Measurements from ENCODE around the gene TCF3. TPM values are rescaled to one million over a fixed set of nuclear protein-coding genes. Genes with fewer than 3 reads are reported as not detected.
"Not testable (repeated sequence)": the region's sequence is repeated elsewhere in the genome, so short reads cannot be mapped to it uniquely, and the experiment has no call there.

TCF3 gene
- polyA plus RNA-seq, 6 donors from 2014 or later, result 17.5 to 45.6 (median 24.8) TPM

DNA sequence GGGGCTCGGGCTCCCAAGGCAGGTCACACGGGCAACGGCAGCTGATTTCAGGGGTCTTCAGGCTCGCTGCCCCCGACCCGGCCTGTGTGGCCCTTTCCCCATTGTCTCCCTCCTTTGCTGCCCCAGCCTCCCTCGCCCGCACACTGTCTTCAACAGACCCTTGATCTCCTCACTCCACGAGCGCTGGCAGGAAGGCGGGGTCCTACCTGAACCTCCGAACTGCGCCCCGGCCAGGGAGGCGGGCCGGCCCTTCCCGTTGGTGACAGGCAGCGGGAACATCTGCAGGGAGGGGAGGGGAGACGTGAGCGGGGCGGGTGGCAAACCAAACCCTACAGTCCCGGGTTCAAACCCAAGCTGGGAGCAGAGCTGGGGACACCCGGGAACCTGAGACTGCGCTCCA, 6.3 kb downstream of the TCF3 start:
- H3K4me3 Mint-ChIP-seq, result peak overlapping the region in 1 of 8 donors; percentile 66
- ATAC-seq (ENCODE audit: low read depth in 2 of 2) (no peak), DNase-seq (no peak)
- peaks cover 0 to 7% of the 10 kb centered on the region in 2 donors for H3K36me3 Mint-ChIP-seq
- no peaks in the 10 kb centered on the region for H3K9me3 Mint-ChIP-seq
- peak overlapping the region in 2 of 6 donors; percentile 78 to 98 for H3K27ac Mint-ChIP-seq
- H3K27me3 Mint-ChIP-seq, result no peaks in the 10 kb centered on the region
- H3K4me1 Mint-ChIP-seq, result peaks cover 26 to 61% (median 56%) of the 10 kb centered on the region in 3 donors

DNA sequence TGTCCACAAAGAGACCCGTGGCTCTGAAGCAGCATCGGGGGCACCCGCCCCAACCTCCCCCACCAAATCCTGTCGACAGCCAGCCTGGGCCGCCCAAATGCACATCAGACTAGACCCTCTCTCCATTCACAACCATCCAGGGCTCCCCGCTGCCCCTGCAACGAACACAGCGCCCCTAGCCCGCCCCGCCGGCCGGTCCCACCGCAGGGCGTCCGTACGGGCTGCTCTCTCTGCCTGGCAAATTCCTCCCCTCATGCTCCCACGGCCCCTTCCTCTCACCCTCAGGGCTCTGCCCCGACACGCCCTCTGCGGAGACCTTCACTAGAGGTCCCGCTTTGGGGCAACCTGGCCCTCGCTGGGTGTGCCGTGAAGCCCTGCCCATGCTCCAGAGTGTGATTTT, 7.1 kb downstream of the TCF3 start:
- Mint-ChIP-seq H3K9me3 (no peaks in the 10 kb centered on the region), H3K4me1 (peaks cover 18 to 53% (median 53%) of the 10 kb centered on the region in 3 donors), H3K27ac (peak overlapping the region in 3 of 6 donors; percentile 60 to 98 (median 64)), H3K27me3 (no peaks in the 10 kb centered on the region), H3K36me3 (peaks cover 0 to 7% of the 10 kb centered on the region in 2 donors), H3K4me3 (peak overlapping the region in 2 of 8 donors; percentile 12 to 44)
- ATAC-seq (ENCODE audit: low read depth in 2 of 2) (no peak), DNase-seq (no peak)

DNA sequence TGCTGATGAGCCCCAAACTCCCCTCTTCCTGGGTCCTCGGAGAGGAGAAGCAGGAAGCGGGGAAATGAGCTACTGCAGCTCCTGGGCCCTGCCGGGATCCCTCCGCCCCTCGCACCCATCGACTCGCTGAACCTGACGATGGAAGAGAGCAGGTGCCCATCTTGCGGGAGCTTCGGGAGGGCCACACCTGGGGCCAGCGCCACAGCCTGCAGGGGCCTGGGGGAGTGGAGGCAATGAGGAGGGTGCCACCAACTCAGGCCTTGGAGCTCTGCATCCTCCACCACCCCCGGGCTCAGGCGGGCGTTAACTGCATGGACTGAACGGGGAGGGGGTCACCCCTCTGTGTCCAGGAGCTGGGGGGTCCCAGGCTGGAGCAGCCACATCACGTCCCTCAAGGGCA, 8.3 kb downstream of the TCF3 start:
- H3K27me3 Mint-ChIP-seq, result no peaks in the 10 kb centered on the region
- peaks cover 21 to 50% (median 49%) of the 10 kb centered on the region in 3 donors for H3K4me1 Mint-ChIP-seq
- H3K9me3 Mint-ChIP-seq, result no peaks in the 10 kb centered on the region
- DNase-seq (no peak), ATAC-seq (ENCODE audit: low read depth in 2 of 2) (no peak)
- H3K4me3 Mint-ChIP-seq, result peak overlapping the region in 1 of 8 donors; percentile 33
- no peak overlapping the region for H3K27ac Mint-ChIP-seq
- H3K36me3 Mint-ChIP-seq, result peaks cover 6 to 7% of the 10 kb centered on the region in 2 donors

DNA sequence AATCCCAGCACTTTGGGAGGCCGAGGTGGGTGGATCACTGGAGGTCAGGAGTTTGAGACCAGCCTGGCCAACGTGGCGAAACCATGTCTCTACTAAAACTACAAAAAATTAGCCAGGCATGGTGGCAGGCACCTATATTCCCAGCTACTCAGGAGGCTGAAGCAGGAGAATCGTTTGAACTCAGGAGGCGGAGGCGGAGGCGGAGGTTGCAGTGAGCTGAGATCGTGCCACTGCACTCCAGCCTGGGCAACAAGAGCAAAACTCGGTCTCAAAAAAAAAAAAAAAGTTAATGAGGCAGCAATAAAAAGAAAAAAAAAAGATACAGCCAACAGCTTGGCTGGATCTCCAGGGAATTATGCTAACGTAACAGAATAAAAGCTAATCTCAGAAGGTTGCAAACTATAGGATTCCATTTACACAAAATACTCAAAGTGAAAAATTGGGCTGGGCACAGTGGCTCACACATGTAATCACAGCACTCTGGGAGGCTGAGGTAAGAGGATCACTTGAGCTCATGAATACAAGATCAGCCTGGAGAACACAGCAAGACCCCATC, 11.4 kb downstream of the TCF3 start:
- DNase-seq; ATAC-seq (ENCODE audit: low read depth in 2 of 2); H3K9me3 Mint-ChIP-seq; H3K27me3 Mint-ChIP-seq; H3K36me3 Mint-ChIP-seq: not testable (repeated sequence)
- peak overlapping the region in 2 of 6 donors; percentile 49 to 75 for H3K27ac Mint-ChIP-seq
- peak overlapping the region in 2 of 8 donors; percentile 25 to 41 for H3K4me3 Mint-ChIP-seq
- peaks cover 16 to 27% (median 21%) of the 10 kb centered on the region in 3 donors for H3K4me1 Mint-ChIP-seq

DNA sequence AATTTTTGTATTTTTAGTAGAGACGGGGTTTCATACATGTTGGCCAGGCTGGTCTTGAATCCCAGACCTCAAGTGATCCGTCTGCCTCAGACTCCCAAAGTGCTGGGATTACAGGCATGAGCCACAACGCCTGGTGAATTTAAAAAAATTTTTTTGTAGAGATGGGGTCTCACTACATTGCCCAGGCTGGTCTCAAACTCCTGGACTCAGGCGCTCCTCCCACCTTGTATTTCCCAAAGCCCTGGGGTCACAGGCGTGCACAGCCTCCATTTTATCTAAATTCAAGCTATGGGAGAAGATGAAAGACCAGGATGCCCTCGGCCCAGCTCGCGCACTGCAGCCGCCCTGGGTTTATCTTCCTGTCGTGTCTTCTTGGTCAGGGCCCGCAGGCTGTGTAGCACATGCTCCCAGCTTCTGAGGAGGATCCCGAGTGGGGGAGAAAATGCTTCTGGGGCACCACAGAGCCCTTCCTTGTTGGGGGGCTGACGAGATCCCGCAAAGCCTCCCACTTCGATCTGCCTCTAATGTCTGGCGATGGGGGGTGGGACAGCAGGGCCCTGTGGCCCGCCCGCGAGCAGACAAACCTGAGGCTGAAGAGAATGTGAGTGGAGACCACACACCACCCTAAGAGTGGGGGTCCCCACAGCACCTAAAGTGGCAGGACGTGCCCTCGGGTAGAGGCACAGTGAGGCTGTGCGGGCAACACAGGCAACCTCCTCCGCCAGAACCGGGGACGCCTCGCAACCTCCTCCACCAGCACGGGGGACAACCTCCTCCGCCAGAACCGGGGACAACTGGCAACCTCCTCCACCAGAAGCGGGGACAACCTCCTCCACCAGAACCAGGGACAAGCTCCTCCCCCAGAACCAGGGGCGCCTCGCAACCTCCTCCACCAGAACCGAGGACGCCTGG, 15.8 kb downstream of the TCF3 start:
- ATAC-seq (ENCODE audit: low read depth in 2 of 2) (no peak), DNase-seq (no peak)
- Mint-ChIP-seq H3K27ac (no peak overlapping the region), H3K4me3 (no peak overlapping the region), H3K9me3 (no peaks in the 10 kb centered on the region), H3K27me3 (no peaks in the 10 kb centered on the region), H3K4me1 (peaks cover 19 to 20% (median 20%) of the 10 kb centered on the region in 3 donors), H3K36me3 (peaks cover 6 to 9% of the 10 kb centered on the region in 2 donors)

DNA sequence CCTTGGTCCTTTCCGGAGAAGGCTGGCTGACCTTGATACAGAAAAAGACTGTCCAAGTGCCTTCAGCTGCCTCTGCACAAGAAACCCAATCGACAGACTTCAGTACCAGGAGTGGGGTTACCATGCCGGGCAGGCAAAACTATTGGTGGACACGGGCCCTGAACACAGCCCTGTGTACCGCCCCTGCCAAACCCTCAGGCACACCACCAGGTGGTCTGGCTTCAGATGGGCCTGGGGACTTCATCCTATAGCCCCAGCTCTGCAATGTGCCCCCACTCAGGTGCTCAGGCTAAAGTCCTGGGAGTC, 17.5 kb downstream of the TCF3 start:
- peaks cover 6 to 9% of the 10 kb centered on the region in 2 donors for H3K36me3 Mint-ChIP-seq

DNA sequence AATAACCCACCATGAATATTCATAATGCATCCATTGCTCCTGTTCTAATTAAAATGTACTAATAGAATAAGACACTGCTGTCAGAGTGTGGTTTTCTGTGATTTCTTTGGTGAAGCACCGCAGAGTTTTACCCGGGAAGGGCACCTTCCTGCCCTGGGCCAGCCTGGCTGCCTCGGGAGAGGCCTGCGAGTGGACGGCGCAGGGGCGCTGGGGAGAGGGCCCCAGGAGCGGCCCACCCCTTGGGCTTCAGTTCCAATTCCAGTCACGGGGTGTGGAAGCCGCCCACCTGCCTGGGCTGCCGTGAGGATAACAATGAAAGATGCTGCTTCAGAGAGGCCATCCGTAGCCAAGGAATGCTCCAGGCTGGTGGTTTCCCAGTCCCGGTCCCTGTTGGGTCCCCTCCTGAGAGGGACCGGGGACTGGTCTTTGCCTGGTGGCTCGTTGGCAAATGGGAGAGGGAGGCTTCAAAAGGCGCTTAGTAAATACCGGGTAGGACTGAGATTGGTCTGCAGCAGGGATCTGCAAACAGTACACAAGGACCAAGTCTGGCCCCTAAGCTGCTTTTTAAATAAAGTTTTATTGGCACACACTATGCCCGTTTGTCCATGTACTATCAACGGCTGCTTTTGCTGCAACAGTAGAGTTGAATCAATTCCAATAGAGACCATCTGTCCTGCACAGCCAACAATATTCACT, 18.0 kb downstream of the TCF3 start:
- H3K4me1 Mint-ChIP-seq, result peaks cover 7 to 15% (median 14%) of the 10 kb centered on the region in 3 donors
- no peaks in the 10 kb centered on the region for H3K9me3 Mint-ChIP-seq
- DNase-seq (no peak), ATAC-seq (ENCODE audit: low read depth in 2 of 2) (no peak)
- no peak overlapping the region for H3K4me3 Mint-ChIP-seq
- peaks cover 2 to 9% of the 10 kb centered on the region in 2 donors for H3K36me3 Mint-ChIP-seq
- peak overlapping the region in 1 of 6 donors; percentile 51 for H3K27ac Mint-ChIP-seq
- no peaks in the 10 kb centered on the region for H3K27me3 Mint-ChIP-seq

More for the DNA sequence above, 17.5 kb downstream of the TCF3 start:
- DNase-seq, result no peak
- H3K27ac Mint-ChIP-seq, result no peak overlapping the region
- H3K4me1 Mint-ChIP-seq, result peaks cover 12 to 20% (median 19%) of the 10 kb centered on the region in 3 donors
- H3K4me3 Mint-ChIP-seq, result no peak overlapping the region
- no peak for ATAC-seq (ENCODE audit: low read depth in 2 of 2)
- H3K27me3 Mint-ChIP-seq, result no peaks in the 10 kb centered on the region
- H3K9me3 Mint-ChIP-seq, result no peaks in the 10 kb centered on the region

DNA sequence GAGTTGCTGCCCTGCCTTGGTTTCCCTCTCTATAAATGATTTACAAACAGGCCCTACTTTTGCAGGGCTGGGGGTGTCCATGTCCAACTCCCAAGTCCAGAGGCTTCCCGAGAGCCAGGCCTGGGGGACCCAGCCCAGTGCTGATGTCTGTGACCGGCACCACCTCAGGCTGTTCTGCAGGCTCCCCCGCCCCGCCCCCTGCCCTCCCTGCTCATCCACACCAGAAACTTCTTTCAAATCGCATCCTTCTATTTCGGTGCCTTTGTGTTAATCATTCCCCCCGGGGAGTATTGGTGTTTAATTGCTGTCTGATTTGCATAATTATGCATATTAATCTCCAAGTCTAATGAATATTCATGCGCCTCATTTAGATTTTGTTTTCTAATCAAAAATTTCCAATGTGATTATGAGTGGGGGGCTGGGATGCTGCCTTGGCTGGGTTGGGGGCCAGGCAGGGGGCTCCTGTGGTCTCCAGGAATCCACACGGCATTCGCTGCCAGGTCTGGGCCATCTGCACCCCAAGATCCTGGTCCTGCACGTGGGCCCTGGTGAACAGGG, 19.1 kb downstream of the TCF3 start:
- no peaks in the 10 kb centered on the region for H3K27me3 Mint-ChIP-seq
- H3K36me3 Mint-ChIP-seq, result peaks cover 0 to 9% of the 10 kb centered on the region in 2 donors
- H3K27ac Mint-ChIP-seq, result no peak overlapping the region
- DNase-seq, result no peak
- no peaks in the 10 kb centered on the region for H3K9me3 Mint-ChIP-seq
- peaks cover 4 to 14% (median 11%) of the 10 kb centered on the region in 3 donors for H3K4me1 Mint-ChIP-seq
- peak overlapping the region in 1 of 8 donors; percentile 33 for H3K4me3 Mint-ChIP-seq
- no peak for ATAC-seq (ENCODE audit: low read depth in 2 of 2)

DNA sequence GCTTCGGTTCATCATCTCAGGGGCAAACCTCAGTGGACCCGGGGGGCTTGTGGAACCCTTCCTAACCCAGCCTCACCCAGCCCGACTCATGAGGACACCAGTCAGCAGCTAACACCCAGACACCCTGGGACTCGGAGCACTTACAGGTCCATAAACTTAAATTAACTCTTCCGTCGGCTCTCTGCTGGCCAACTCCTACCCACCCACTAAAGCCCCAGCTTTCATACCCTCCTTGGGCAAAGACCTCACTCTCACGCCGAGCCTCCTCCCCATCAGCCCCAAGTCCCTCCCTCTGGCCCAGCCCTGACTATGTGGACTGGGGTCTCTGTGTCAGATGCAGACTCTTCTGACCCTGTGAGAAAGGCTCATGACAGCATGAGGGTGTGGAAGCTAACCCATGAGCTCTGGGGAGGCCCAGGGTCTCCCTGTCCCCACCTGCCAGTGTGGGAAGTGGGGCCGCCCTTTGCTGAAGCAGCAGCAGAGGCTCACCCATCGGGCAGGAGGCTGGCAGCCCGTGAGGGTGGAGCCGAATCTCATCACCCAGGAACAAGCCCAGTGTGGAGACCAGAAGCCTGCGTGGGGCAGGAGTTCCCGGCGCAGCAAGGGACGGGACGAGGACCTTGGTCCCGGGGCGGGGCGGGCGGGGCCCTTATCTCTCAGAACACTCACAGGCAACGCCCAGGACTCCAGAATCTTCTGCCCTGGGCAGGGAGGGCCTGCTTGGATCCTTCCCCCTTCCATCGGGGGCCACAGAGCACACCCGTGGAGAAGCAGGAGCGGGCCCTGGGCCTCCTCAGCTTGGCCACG, 19.8 kb downstream of the TCF3 start:
- Mint-ChIP-seq H3K27me3 (no peaks in the 10 kb centered on the region), H3K4me1 (peaks cover 4 to 14% (median 11%) of the 10 kb centered on the region in 3 donors), H3K36me3 (peaks cover 0 to 9% of the 10 kb centered on the region in 2 donors), H3K4me3 (no peak overlapping the region), H3K9me3 (no peaks in the 10 kb centered on the region), H3K27ac (peak overlapping the region in 1 of 6 donors; percentile 33)
- DNase-seq (no peak), ATAC-seq (ENCODE audit: low read depth in 2 of 2) (no peak)

DNA sequence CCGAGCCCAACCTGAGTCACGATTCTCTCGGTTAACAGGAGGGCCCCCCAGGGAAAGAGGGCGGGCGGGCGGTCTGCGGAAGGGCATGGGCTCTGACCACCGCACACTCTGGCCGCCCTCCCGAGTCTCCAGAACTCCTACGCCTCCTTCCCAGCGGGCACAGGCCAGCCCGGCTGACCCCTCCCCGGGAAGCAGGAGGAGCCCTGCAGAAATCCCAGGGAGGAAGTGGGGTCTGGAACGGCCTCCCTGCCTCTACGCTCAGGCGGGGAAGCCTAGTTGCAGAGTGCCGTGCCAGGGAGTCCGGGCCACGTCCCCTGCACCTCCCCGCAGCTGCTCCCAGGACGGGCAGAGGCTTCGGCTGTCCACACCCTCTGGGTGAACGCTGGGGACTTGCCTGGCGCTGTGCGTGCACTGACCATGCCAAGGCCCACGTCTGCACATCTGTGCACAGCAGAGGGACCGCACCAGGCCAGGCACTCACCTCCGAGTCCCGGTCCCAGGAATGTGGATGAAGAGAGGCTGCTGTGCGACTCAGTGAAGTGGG, 20.8 kb downstream of the TCF3 start:
- Mint-ChIP-seq H3K9me3 (no peaks in the 10 kb centered on the region), H3K4me3 (peak overlapping the region in 1 of 8 donors; percentile 21), H3K4me1 (peaks cover 4 to 14% (median 11%) of the 10 kb centered on the region in 3 donors), H3K36me3 (peaks cover 0 to 9% of the 10 kb centered on the region in 2 donors), H3K27ac (peak overlapping the region in 1 of 6 donors; percentile 77), H3K27me3 (no peaks in the 10 kb centered on the region)
- DNase-seq, result no peak
- no peak for ATAC-seq (ENCODE audit: low read depth in 2 of 2)

DNA sequence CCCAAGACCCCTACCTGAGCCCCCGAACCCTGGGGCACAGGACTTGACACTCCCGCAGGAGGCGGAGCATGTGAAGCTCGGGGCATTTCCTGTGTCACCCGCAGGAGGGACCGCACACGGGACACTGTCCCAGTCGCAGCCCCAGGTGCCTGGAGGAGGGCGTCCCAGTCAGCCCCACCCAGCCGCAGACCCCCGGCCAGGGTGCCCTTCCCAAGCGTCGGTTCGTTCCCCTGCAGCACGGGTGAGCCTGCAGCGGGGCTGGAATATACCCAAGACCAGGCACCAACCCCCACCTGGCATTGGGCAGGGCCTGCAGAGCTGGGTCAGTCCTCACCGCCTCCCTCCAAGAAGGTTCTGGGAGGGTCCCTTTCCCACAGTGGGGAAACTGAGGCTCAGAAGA, 21.6 kb downstream of the TCF3 start:
- Mint-ChIP-seq H3K36me3 (peaks cover 0 to 8% of the 10 kb centered on the region in 2 donors), H3K9me3 (no peaks in the 10 kb centered on the region), H3K27me3 (no peaks in the 10 kb centered on the region), H3K4me1 (peaks cover 6 to 13% (median 10%) of the 10 kb centered on the region in 3 donors), H3K4me3 (no peak overlapping the region), H3K27ac (no peak overlapping the region)
- ATAC-seq (ENCODE audit: low read depth in 2 of 2) (no peak), DNase-seq (no peak)

DNA sequence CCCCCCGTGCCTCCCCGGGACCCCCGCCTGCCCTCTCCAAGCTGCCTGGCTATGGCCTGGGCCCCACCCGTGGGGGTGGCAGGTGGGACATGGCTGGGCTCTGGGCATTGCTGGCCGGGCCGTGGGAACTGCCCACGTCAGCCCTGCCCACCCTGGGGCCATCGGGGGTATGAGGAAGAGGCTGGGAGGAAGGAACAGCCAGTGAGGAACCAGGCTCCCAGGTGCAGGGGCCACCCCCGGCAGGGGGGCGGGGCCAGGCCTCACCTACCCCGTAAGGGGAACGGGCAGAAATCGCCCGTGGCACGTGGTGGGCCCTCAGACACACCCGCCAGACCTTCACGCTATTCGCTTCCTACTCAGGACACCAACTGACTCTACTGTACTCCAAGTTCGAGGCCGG, 22.4 kb downstream of the TCF3 start:
- no peak overlapping the region for H3K27ac Mint-ChIP-seq
- no peak for ATAC-seq (ENCODE audit: low read depth in 2 of 2)
- H3K36me3 Mint-ChIP-seq, result peaks cover 0 to under 1% of the 10 kb centered on the region in 2 donors
- H3K9me3 Mint-ChIP-seq, result no peaks in the 10 kb centered on the region
- H3K27me3 Mint-ChIP-seq, result no peaks in the 10 kb centered on the region
- no peak overlapping the region for H3K4me3 Mint-ChIP-seq
- H3K4me1 Mint-ChIP-seq, result peaks cover 4 to 10% (median 6%) of the 10 kb centered on the region in 3 donors
- DNase-seq, result no peak

Data from naive B cell (primary cell).